CD8-positive, alpha-beta memory T cell (primary cell): ENCODE measurements around the gene MEF2B. TPM values are rescaled to one million over a fixed set of nuclear protein-coding genes. Genes with fewer than 3 reads are reported as not detected.

Experiments
- CTCF ChIA-PET: fragments of 350-600 bp; sonication (Branson Sonifier 250); formaldehyde crosslinking; loops from one replicate; lab custom pipeline; 2021; ENCODE audit warnings: antibody characterized with exemption; lab: Charles Lee
- POLR2A ChIA-PET: fragments of 350-600 bp; sonication (Branson Sonifier 250); formaldehyde crosslinking; loops from one replicate; lab custom pipeline; 2021; ENCODE audit warnings: antibody characterized with exemption; lab: Charles Lee
- DNase-seq, 5 donors: peaks; one replicate each; pipeline versions ENCODE4 v3.0.0 to v3.0.0-alpha.2; 2020 to 2022; ENCODE audit warnings: mixed read lengths in 1 of 5
- H3K27ac ChIP-seq: one replicate; pipeline ENCODE4 v1.7.0; 2013; ENCODE audit warnings: low read depth, mild to moderate bottlenecking, low read length, moderate library complexity
- H3K27me3 ChIP-seq: 2 replicates; pipeline ENCODE4 v1.7.0; 2013; ENCODE audit warnings: low read length, mild to moderate bottlenecking; ENCODE audit not compliant: insufficient read depth, poor library complexity, severe bottlenecking
- H3K36me3 ChIP-seq: 2 replicates; pipeline ENCODE4 v1.7.0; 2013; ENCODE audit warnings: mild to moderate bottlenecking, low read length, moderate library complexity; ENCODE audit not compliant: insufficient read depth
- H3K4me1 ChIP-seq: 2 replicates; pipeline ENCODE4 v1.7.0; 2013; ENCODE audit warnings: mild to moderate bottlenecking, low read length, moderate library complexity; ENCODE audit not compliant: insufficient read depth
- H3K4me3 ChIP-seq: 2 replicates; pipeline ENCODE4 v1.7.0; 2013; ENCODE audit warnings: mild to moderate bottlenecking, low read length
- H3K9me3 ChIP-seq: 2 replicates; pipeline ENCODE4 v1.7.0; 2013; ENCODE audit warnings: mild to moderate bottlenecking, low read length
- H3K27ac Mint-ChIP-seq, 8 donors: one replicate each; pipeline ENCODE4 v1.8.0; 2020 to 2021; ENCODE audit warnings: mixed read lengths in 8 of 8, mild to moderate bottlenecking in 6 of 8, inconsistent platforms in 3 of 8, moderate library complexity in 3 of 8
- H3K27me3 Mint-ChIP-seq, 2 donors: one replicate each; pipeline ENCODE4 v1.8.0; 2020 to 2021; ENCODE audit warnings: mixed read lengths in 2 of 2, mild to moderate bottlenecking in 1 of 2, moderate library complexity in 1 of 2
- H3K36me3 Mint-ChIP-seq, 3 donors: one replicate each; pipeline ENCODE4 v1.8.0; 2020 to 2021; ENCODE audit warnings: mixed read lengths in 3 of 3, inconsistent platforms in 1 of 3, mild to moderate bottlenecking in 1 of 3
- H3K4me1 Mint-ChIP-seq, 3 donors: one replicate each; pipeline ENCODE4 v1.8.0; 2020 to 2021; ENCODE audit warnings: mixed read lengths in 3 of 3, inconsistent platforms in 1 of 3, mild to moderate bottlenecking in 1 of 3
- H3K4me3 Mint-ChIP-seq, 7 donors: one replicate each; pipeline ENCODE4 v1.8.0; 2020 to 2021; ENCODE audit warnings: mixed read lengths in 7 of 7, mild to moderate bottlenecking in 6 of 7, moderate library complexity in 4 of 7, inconsistent platforms in 2 of 7
- H3K9me3 Mint-ChIP-seq, 5 donors: one replicate each; pipeline ENCODE4 v1.8.0; 2020 to 2022; ENCODE audit warnings: mixed read lengths in 5 of 5, mild to moderate bottlenecking in 3 of 5, moderate library complexity in 2 of 5, inconsistent platforms in 1 of 5
- polyA plus RNA-seq: library from polyadenylated mRNA; unstranded; fragments of 300-500 nt; fragmentation: Illumina TruSeq; gene quantifications from one replicate; pipeline ENCODE4 v1.2.3, GENCODE V29; 2021
- total RNA-seq, 2 experiments: library from RNA; stranded (reverse); gene quantifications; one replicate each; pipeline ENCODE4 v1.2.3, GENCODE V29; 2021

Gene MEF2B
- total and polyA plus RNA-seq, 3 experiments from 2014 or later, result 1.5 to 2.0 TPM; not detected in 1

- no peak for DNase-seq
- Histone ChIP-seq H3K27ac (no peak overlapping the region), H3K27me3 (no peaks in the 10 kb centered on the region), H3K36me3 (no peaks in the 10 kb centered on the region), H3K4me3 (no peak overlapping the region), H3K4me1 (no peaks in the 10 kb centered on the region), H3K9me3 (no peaks in the 10 kb centered on the region)
- peaks cover 0 to 4% (median 2%) of the 10 kb centered on the region in 3 donors for H3K4me1 Mint-ChIP-seq
- CTCF ChIA-PET, result no interaction called here
- peaks cover 0 to 6% (median 3%) of the 10 kb centered on the region in 3 donors for H3K36me3 Mint-ChIP-seq
- no peaks in the 10 kb centered on the region for H3K9me3 Mint-ChIP-seq
- peaks cover 0 to 1% of the 10 kb centered on the region in 2 donors for H3K27me3 Mint-ChIP-seq
- H3K27ac Mint-ChIP-seq, result no peak overlapping the region
- POLR2A ChIA-PET, result no interaction called here
- no peak overlapping the region for H3K4me3 Mint-ChIP-seq
Measured at GRCh38 chr19:19162495-19162894, 7.6 kb downstream of the MEF2B start.

DNA sequence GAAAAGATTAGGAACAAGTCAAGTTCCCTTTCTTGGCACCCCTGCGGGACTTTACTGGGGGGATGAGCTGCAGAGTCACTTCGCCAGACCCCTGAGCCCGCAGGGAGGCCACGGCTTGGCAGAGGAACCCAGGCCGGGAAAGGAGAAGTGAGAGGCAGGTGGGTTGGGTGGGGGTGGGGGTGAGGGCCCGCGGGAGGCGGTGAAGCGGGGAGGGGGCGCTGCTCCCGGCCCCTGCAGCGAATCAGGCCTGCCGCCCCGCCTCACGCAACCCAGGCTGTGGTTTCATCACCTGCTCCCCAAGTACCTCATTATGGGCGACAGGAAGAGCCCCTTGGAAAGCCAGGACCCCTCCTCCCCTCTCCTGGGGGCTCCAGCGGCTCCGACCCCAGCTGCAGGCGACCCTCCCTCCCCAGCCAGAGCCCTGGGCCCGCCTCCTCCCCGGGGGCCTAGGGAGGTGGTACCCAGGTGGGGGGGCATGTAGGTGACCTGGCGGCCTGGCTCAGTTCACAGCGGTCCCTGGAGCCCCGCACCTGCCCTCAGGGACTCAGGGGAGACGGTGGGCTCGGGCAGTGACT lies 9.5 kb downstream of the MEF2B start:
- Mint-ChIP-seq H3K27me3 (peaks cover 0 to 1% of the 10 kb centered on the region in 2 donors), H3K9me3 (no peaks in the 10 kb centered on the region), H3K4me3 (no peak overlapping the region), H3K27ac (no peak overlapping the region), H3K36me3 (peaks cover 5 to 20% (median 10%) of the 10 kb centered on the region in 3 donors), H3K4me1 (peaks cover 0 to 4% (median 2%) of the 10 kb centered on the region in 3 donors)
- no peak for DNase-seq
- Histone ChIP-seq H3K4me1 (no peaks in the 10 kb centered on the region), H3K36me3 (no peaks in the 10 kb centered on the region), H3K27ac (no peak overlapping the region), H3K4me3 (no peak overlapping the region), H3K9me3 (no peaks in the 10 kb centered on the region), H3K27me3 (no peaks in the 10 kb centered on the region)
- ChIA-PET CTCF (no interaction called here), POLR2A (no interaction called here)

DNA sequence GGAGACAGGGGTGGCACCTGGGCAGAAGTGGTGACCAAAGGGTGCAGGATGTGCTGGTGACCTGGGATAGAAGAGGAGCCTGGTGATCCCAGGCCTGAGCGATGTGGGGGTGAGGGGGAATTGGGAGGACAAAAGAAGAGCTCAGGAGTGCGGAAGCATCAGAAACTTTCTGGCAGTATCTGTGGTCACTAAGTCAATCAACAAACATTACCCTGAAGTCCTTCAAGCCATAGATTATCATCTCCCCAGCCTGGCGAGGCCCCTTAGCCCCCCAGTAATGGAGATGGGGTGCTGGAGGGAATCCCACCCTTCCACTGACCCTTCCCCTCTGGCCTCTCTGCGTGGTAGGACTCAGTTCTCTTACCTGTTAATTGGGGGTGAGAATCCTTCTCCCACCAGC lies 10.5 kb downstream of the MEF2B start:
- ChIA-PET CTCF (interaction anchor here (1.0 kb wide), 1 partner anchor 18 kb away, joined by 3 read pairs; no protein-coding TSS in a partner anchor), POLR2A (interaction anchor here (0.6 kb wide), 1 partner anchor 19 kb away, joined by 3 read pairs; no protein-coding TSS in a partner anchor)
- Mint-ChIP-seq H3K4me1 (peaks cover 0 to 4% (median 2%) of the 10 kb centered on the region in 3 donors), H3K27me3 (peaks cover 0 to 1% of the 10 kb centered on the region in 2 donors), H3K27ac (no peak overlapping the region), H3K36me3 (peaks cover 9 to 25% (median 13%) of the 10 kb centered on the region in 3 donors), H3K4me3 (peak overlapping the region in 1 of 7 donors; percentile 48), H3K9me3 (no peaks in the 10 kb centered on the region)
- no peaks in the 10 kb centered on the region for H3K4me1 ChIP-seq
- no peaks in the 10 kb centered on the region for H3K36me3 ChIP-seq
- no peaks in the 10 kb centered on the region for H3K9me3 ChIP-seq
- DNase-seq, result no peak
- no peak overlapping the region for H3K27ac ChIP-seq
- H3K27me3 ChIP-seq, result no peaks in the 10 kb centered on the region
- no peak overlapping the region for H3K4me3 ChIP-seq

DNA sequence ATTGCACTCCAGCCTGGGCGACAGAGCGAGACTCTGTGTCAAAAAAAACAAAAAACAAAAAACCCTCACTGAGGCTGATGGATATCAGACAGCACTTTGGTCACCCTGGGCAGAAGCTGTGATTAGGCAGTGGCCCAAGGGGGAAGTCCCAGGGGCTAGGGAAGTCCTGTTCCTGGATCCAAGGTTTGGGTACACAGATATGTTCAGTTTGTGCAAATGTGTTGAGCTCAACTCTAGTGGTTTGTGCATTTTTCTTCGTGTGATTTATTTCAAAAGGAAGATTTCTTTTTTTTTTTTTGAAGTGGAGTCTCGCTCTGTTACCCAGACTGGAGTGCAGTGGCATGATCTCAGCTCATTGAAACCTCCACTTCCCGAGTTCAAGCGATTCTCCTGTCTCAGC lies 12.3 kb downstream of the MEF2B start:
- Histone ChIP-seq H3K36me3 (no peaks in the 10 kb centered on the region), H3K4me3 (no peak overlapping the region), H3K27me3 (no peaks in the 10 kb centered on the region), H3K27ac (no peak overlapping the region), H3K9me3 (no peaks in the 10 kb centered on the region), H3K4me1 (no peaks in the 10 kb centered on the region)
- POLR2A ChIA-PET, result interaction anchor here (0.6 kb wide), 1 partner anchor 46 kb away, joined by 9 read pairs; the partner anchor contains the start of gene NR2C2AP
- no peak for DNase-seq
- Mint-ChIP-seq H3K4me3 (no peak overlapping the region), H3K27ac (no peak overlapping the region), H3K4me1 (peaks cover 0 to 4% (median 2%) of the 10 kb centered on the region in 3 donors), H3K27me3 (peaks cover 0 to under 1% of the 10 kb centered on the region in 2 donors), H3K9me3 (no peaks in the 10 kb centered on the region), H3K36me3 (peaks cover 9 to 25% (median 13%) of the 10 kb centered on the region in 3 donors)
- CTCF ChIA-PET, result interaction anchor here (0.7 to 2.2 kb wide), 2 partner anchors 16 to 19 kb away, joined by 3 to 8 read pairs; no protein-coding TSS in a partner anchor

- Histone ChIP-seq H3K27ac (no peak overlapping the region), H3K4me1 (no peaks in the 10 kb centered on the region), H3K4me3 (no peak overlapping the region), H3K36me3 (no peaks in the 10 kb centered on the region), H3K9me3 (no peaks in the 10 kb centered on the region), H3K27me3 (no peaks in the 10 kb centered on the region)
- ChIA-PET POLR2A (no interaction called here), CTCF (interaction anchor here (1.5 to 2.2 kb wide), 4 partner anchors 9 to 101 kb away, joined by 3 to 13 read pairs (median 6); no protein-coding TSS in a partner anchor)
- no peak overlapping the region for H3K4me3 Mint-ChIP-seq
- peak overlapping the region in 1 of 8 donors; percentile 29 for H3K27ac Mint-ChIP-seq
- peaks cover 9 to 23% (median 13%) of the 10 kb centered on the region in 3 donors for H3K36me3 Mint-ChIP-seq
- no peak for DNase-seq
- H3K4me1 Mint-ChIP-seq, result no peaks in the 10 kb centered on the region
- no peaks in the 10 kb centered on the region for H3K27me3 Mint-ChIP-seq
- H3K9me3 Mint-ChIP-seq, result no peaks in the 10 kb centered on the region
Measured at GRCh38 chr19:19155495-19156219, 14.4 kb downstream of the MEF2B start.

GRCh38 chr19:19154768-19155494 lies 15.1 kb downstream of the MEF2B start:
- POLR2A ChIA-PET, result no interaction called here
- Mint-ChIP-seq H3K27ac (peak overlapping the region in 1 of 8 donors; percentile 25), H3K9me3 (no peaks in the 10 kb centered on the region), H3K27me3 (no peaks in the 10 kb centered on the region), H3K4me3 (no peak overlapping the region), H3K4me1 (no peaks in the 10 kb centered on the region), H3K36me3 (peaks cover 9 to 23% (median 13%) of the 10 kb centered on the region in 3 donors)
- no peak for DNase-seq
- no peak overlapping the region for H3K4me3 ChIP-seq
- H3K27me3 ChIP-seq, result no peaks in the 10 kb centered on the region
- H3K4me1 ChIP-seq, result no peaks in the 10 kb centered on the region
- H3K9me3 ChIP-seq, result no peaks in the 10 kb centered on the region
- H3K27ac ChIP-seq, result no peak overlapping the region
- no peaks in the 10 kb centered on the region for H3K36me3 ChIP-seq
- CTCF ChIA-PET, result interaction anchor here (1.5 to 1.6 kb wide), 2 partner anchors 20 to 101 kb away, joined by 3 to 4 read pairs; no protein-coding TSS in a partner anchor

DNA sequence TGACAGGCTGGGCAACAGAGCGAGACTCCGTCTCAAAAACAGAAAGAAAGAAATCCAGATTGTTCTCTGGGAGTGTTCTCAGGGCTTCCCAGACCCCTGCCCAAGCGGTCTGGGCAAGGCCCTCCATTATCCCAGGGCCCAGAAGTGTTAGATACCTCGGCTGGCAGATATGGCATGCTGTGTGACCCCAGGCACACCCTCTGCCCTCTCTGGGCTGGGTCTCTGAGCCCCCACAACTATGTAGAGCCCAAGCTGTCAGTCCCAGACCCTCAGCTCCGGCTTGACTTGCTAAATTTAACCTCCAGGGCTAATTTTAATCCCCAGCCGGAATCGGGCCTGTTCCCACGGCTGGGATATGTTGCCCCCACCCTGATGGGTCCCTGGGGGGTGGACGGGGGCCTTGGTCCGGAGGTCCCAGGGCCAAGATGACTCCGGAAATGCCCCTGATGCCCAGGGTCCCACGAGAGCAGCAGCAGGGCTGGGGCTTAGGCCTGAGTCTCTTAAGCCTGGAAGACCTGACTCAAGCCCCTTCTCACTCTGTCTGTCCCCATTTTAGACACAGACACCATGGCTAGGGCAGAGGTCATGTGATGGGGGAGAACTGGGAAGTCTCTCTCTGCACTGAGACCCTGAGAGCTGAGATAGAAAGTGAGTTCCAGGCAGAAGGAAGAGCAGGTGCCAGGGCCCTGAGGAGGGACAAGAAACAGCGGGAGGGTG lies 17.2 kb downstream of the MEF2B start:
- no peak overlapping the region for H3K27ac ChIP-seq
- no peaks in the 10 kb centered on the region for H3K27me3 Mint-ChIP-seq
- H3K9me3 Mint-ChIP-seq, result no peaks in the 10 kb centered on the region
- no peaks in the 10 kb centered on the region for H3K9me3 ChIP-seq
- no peaks in the 10 kb centered on the region for H3K4me1 Mint-ChIP-seq
- CTCF ChIA-PET, result interaction anchor here (1.6 kb wide), 1 partner anchor 22 kb away, joined by 3 read pairs; no protein-coding TSS in a partner anchor
- no peaks in the 10 kb centered on the region for H3K27me3 ChIP-seq
- H3K36me3 Mint-ChIP-seq, result peaks cover 9 to 36% (median 13%) of the 10 kb centered on the region in 3 donors
- no peak for DNase-seq
- no peak overlapping the region for H3K4me3 Mint-ChIP-seq
- H3K4me3 ChIP-seq, result no peak overlapping the region
- H3K4me1 ChIP-seq, result no peaks in the 10 kb centered on the region
- POLR2A ChIA-PET, result no interaction called here
- H3K36me3 ChIP-seq, result no peaks in the 10 kb centered on the region
- H3K27ac Mint-ChIP-seq, result no peak overlapping the region
